Measurements from ENCODE around the gene LSM8. TPM values are rescaled to one million over a fixed set of nuclear protein-coding genes. Genes with fewer than 3 reads are reported as not detected.

The LSM8 gene
- total RNA-seq, 1 donor from 2014 or later = 52.3 TPM

GRCh38 chr7:118158766-118159165 lies 25.2 kb upstream of the LSM8 start:
- ATAC-seq (ENCODE audit: low read depth) (no peak), DNase-seq (no peak)
- CTCF ChIA-PET = no interaction called here
- POLR2A ChIA-PET = no interaction called here
- Mint-ChIP-seq H3K27me3 (no peaks in the 10 kb centered on the region), H3K27ac (no peak overlapping the region), H3K4me3 (no peak overlapping the region), H3K4me1 (no peaks in the 10 kb centered on the region), H3K36me3 (ENCODE audit: low read depth) (peaks cover 7% of the 10 kb centered on the region), H3K9me3 (peaks cover 3% of the 10 kb centered on the region)
- TF ChIP-seq, protein P1, sequence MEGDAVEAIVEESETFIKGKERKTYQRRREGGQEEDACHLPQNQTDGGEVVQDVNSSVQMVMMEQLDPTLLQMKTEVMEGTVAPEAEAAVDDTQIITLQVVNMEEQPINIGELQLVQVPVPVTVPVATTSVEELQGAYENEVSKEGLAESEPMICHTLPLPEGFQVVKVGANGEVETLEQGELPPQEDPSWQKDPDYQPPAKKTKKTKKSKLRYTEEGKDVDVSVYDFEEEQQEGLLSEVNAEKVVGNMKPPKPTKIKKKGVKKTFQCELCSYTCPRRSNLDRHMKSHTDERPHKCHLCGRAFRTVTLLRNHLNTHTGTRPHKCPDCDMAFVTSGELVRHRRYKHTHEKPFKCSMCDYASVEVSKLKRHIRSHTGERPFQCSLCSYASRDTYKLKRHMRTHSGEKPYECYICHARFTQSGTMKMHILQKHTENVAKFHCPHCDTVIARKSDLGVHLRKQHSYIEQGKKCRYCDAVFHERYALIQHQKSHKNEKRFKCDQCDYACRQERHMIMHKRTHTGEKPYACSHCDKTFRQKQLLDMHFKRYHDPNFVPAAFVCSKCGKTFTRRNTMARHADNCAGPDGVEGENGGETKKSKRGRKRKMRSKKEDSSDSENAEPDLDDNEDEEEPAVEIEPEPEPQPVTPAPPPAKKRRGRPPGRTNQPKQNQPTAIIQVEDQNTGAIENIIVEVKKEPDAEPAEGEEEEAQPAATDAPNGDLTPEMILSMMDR (IDR thresholded peaks at IDR 0.05) = no peak
- intact Hi-C loops (cut with micrococcal nuclease) = no loop called here

GRCh38 chr7:118169146-118169545 lies 14.8 kb upstream of the LSM8 start:
- ATAC-seq (ENCODE audit: low read depth) (no peak), DNase-seq (no peak)
- ChIA-PET CTCF (interaction anchor here (0.7 kb wide), 1 partner anchor 1238 kb away, joined by 3 read pairs; no protein-coding TSS in a partner anchor), POLR2A (no interaction called here)
- Mint-ChIP-seq H3K27ac (no peak overlapping the region), H3K9me3 (no peaks in the 10 kb centered on the region), H3K27me3 (no peaks in the 10 kb centered on the region), H3K36me3 (ENCODE audit: low read depth) (peaks cover 1% of the 10 kb centered on the region), H3K4me3 (no peak overlapping the region), H3K4me1 (no peaks in the 10 kb centered on the region)
- TF ChIP-seq, protein P1 (IDR thresholded peaks at IDR 0.05) = no peak
- intact Hi-C loops (cut with micrococcal nuclease) = no loop called here

DNA sequence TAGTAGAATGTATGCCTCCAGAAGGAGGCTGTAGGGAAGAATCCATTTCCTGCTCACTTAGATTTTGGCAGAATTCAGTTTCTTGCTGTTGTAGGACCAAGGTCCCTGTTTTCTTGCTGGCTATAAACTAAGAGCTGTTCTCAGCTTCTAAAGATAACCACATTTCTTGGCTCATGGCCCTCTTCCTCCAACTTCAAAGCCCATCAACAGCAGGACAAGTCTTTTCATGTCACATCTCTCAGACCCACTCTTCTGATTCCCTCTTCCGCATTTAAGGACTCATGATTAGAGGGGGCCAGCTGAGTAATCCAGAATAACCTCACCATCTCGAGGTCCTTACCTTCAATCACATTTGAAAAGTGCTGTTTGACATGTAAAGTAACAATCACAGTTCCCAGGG lies 8.2 kb upstream of the LSM8 start:
- intact Hi-C loops (cut with micrococcal nuclease) = no loop called here
- Mint-ChIP-seq H3K9me3 (no peaks in the 10 kb centered on the region), H3K27ac (no peak overlapping the region), H3K27me3 (no peaks in the 10 kb centered on the region), H3K36me3 (ENCODE audit: low read depth) (peaks cover 3% of the 10 kb centered on the region), H3K4me3 (no peak overlapping the region), H3K4me1 (peaks cover 13% of the 10 kb centered on the region)
- CTCF ChIA-PET = interaction anchor here (1.1 kb wide), 1 partner anchor 22 kb away, joined by 3 read pairs; no protein-coding TSS in a partner anchor
- POLR2A ChIA-PET = no interaction called here
- TF ChIP-seq, protein P1 (IDR thresholded peaks at IDR 0.05) = no peak
- ATAC-seq (ENCODE audit: low read depth) (no peak), DNase-seq (no peak)

GRCh38 chr7:118179191-118179590 lies 4.8 kb upstream of the LSM8 start:
- CTCF ChIA-PET = no interaction called here
- Mint-ChIP-seq H3K27ac (no peak overlapping the region), H3K9me3 (no peaks in the 10 kb centered on the region), H3K4me3 (no peak overlapping the region), H3K27me3 (no peaks in the 10 kb centered on the region), H3K4me1 (peaks cover 34% of the 10 kb centered on the region), H3K36me3 (ENCODE audit: low read depth) (peaks cover 13% of the 10 kb centered on the region)
- TF ChIP-seq, protein P1 (IDR thresholded peaks at IDR 0.05) = no peak
- no peak for ATAC-seq (ENCODE audit: low read depth)
- DNase-seq = no peak
- intact Hi-C loops (cut with micrococcal nuclease) = no loop called here
- POLR2A ChIA-PET = no interaction called here

DNA sequence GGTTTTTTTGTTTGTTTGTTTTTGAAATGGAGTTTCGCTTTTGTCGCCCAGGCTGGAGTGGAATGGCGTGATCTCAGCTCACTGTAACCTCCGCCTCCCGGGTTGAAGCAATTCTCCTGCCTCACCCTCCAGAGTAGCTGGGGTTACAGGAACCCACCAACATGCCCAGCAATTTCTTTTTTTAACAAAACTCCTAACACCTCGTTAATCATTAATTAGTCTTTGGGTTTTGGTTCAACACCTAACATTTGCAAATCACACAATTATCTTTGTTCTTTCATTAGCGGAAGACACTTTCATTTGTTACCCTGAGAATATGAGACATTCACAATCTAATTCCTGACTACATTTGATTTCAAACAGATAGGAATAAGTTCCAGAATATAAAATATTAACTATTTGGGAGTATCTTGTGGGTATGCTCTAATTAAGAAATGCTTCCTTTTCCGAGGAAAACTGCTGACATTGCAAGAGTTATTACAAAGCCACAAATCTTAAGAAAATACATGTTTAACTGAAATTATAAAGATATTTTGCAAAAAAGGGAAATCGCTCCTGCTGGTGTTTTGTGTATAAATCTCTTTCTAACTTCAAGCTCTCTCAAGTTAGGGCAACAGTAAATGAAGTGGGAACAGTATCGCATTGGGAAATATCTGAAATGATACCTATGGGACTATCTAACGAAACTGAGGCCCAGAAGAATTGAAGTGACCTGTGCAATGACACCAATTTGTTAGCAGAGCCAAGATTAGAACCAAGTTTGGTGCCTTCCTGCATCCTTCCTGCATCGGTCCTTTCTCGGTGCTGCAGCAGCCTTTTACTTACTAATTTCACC lies 1.2 kb upstream of the LSM8 start:
- H3K4me1 Mint-ChIP-seq = peaks cover 61% of the 10 kb centered on the region
- H3K27ac Mint-ChIP-seq = peak overlapping the region; percentile 98
- no peak for ATAC-seq (ENCODE audit: low read depth)
- no peaks in the 10 kb centered on the region for H3K27me3 Mint-ChIP-seq
- CTCF ChIA-PET = no interaction called here
- peak overlapping the region; percentile 97 for H3K4me3 Mint-ChIP-seq
- TF ChIP-seq, protein P1 (IDR thresholded peaks at IDR 0.05) = no peak
- DNase-seq = no peak
- no peaks in the 10 kb centered on the region for H3K9me3 Mint-ChIP-seq
- POLR2A ChIA-PET = interaction anchor here (0.6 kb wide), 1 partner anchor 1449 kb away, joined by 3 read pairs; no protein-coding TSS in a partner anchor
- peaks cover 38% of the 10 kb centered on the region for H3K36me3 Mint-ChIP-seq (ENCODE audit: low read depth)
- intact Hi-C loops (cut with micrococcal nuclease) = loop anchor here (1.0 to 10.0 kb wide), 4 partner anchors 102 to 1321 kb away; partner anchors contain the start of genes CAPZA2 and ST7

Data from activated B cell treated with CpG ODN at 0.5 μM for 24 hours (primary cell).